HepG2 (cell line): ENCODE data around the gene SSTR5. TPM values are rescaled to one million over a fixed set of nuclear protein-coding genes. Genes with fewer than 3 reads are reported as not detected.

Experiments used
- DNMT3B ChIP-seq: conservative IDR thresholded peaks from 2 replicates; pipeline ENCODE4 v1.6.1; 2016; ENCODE audit warnings: missing biosample characterization, control low read depth
- DR1 ChIP-seq: sonication (generic); formaldehyde crosslinking; IDR thresholded peaks from 2 replicates; pipeline ENCODE4 v1.8.0; 2021; ENCODE audit warnings: mild to moderate bottlenecking, missing genetic modification reagents, inconsistent platforms
- E2F1 ChIP-seq: sonication (generic); formaldehyde crosslinking; IDR thresholded peaks from 2 replicates; pipeline ENCODE4 v1.5.0; 2020; ENCODE audit warnings: missing genetic modification reagents
- ERF ChIP-seq: IDR thresholded peaks from 2 replicates; pipeline ENCODE4 v1.6.1; 2018; ENCODE audit warnings: missing biosample characterization, missing genetic modification reagents
- ETS1 ChIP-seq: sonication (generic); formaldehyde crosslinking; IDR thresholded peaks from 2 replicates; pipeline ENCODE4 v1.4.0; 2020; ENCODE audit warnings: missing genetic modification reagents
- FIP1L1 ChIP-seq: fragments of 200-400 bp; formaldehyde crosslinking; IDR thresholded peaks from 2 replicates; pipeline ENCODE4 v1.6.1; 2018; ENCODE audit warnings: low read depth, mild to moderate bottlenecking, low read length, moderate library complexity, borderline replicate concordance; ENCODE audit not compliant: insufficient read depth
- FOSL2 ChIP-seq: sonication (generic); formaldehyde crosslinking; IDR thresholded peaks from 2 replicates; pipeline ENCODE4 v1.4.0; 2020; ENCODE audit warnings: missing genetic modification reagents
- GLI4 ChIP-seq: sonication (generic); formaldehyde crosslinking; IDR thresholded peaks from 2 replicates; pipeline ENCODE4 v1.5.1; 2020; ENCODE audit warnings: missing genetic modification reagents, mild to moderate bottlenecking, moderate library complexity, borderline replicate concordance
- KAT8 ChIP-seq: IDR thresholded peaks from 2 replicates; pipeline ENCODE4 v1.6.1; 2016; ENCODE audit warnings: missing genetic modification reagents, missing compliant biosample characterization
- KDM5A ChIP-seq: fragments of 200-600 bp; sonication (generic); IDR thresholded peaks from 2 replicates; pipeline ENCODE4 v1.7.0; 2018; ENCODE audit warnings: antibody characterized with exemption, mild to moderate bottlenecking, low read length, borderline replicate concordance
- MED13 ChIP-seq: sonication (generic); formaldehyde crosslinking; IDR thresholded peaks from 2 replicates; pipeline ENCODE4 v1.5.0; 2020; ENCODE audit warnings: missing genetic modification reagents
- NCOR1 ChIP-seq: fragments of 200-600 bp; sonication (generic); IDR thresholded peaks from 2 replicates; pipeline ENCODE4 v1.7.0; 2017; ENCODE audit warnings: antibody characterized with exemption, low read length, borderline replicate concordance
- PAF1 ChIP-seq: IDR thresholded peaks from 2 replicates; pipeline ENCODE4 v1.6.1; 2016; ENCODE audit warnings: missing genetic modification reagents, missing compliant biosample characterization
- STAG1 ChIP-seq: sonication (generic); formaldehyde crosslinking; IDR thresholded peaks from 2 replicates; pipeline ENCODE4 v1.4.0; 2020; ENCODE audit warnings: missing genetic modification reagents
- TAF1 ChIP-seq: sonication (generic); formaldehyde crosslinking; IDR thresholded peaks from 2 replicates; pipeline ENCODE4 v1.4.0; 2020; ENCODE audit warnings: missing genetic modification reagents
- THAP11 ChIP-seq: IDR thresholded peaks from 2 replicates; pipeline ENCODE4 v1.6.1; 2016; ENCODE audit warnings: missing biosample characterization, missing genetic modification reagents
- TOE1 ChIP-seq: sonication (generic); formaldehyde crosslinking; IDR thresholded peaks from 2 replicates; pipeline ENCODE4 v1.4.0; 2020; ENCODE audit warnings: mild to moderate bottlenecking, missing genetic modification reagents
- ZFP37 ChIP-seq: sonication (generic); formaldehyde crosslinking; IDR thresholded peaks from 2 replicates; pipeline ENCODE4 v1.4.0; 2020; ENCODE audit warnings: missing genetic modification reagents, borderline replicate concordance
- ZFP82 ChIP-seq: sonication (generic); formaldehyde crosslinking; IDR thresholded peaks from 2 replicates; pipeline ENCODE4 v1.5.1; 2020; ENCODE audit warnings: mild to moderate bottlenecking, missing genetic modification reagents, borderline replicate concordance
- ZNF33B ChIP-seq: sonication (generic); formaldehyde crosslinking; IDR thresholded peaks from 2 replicates; pipeline ENCODE4 v1.5.1; 2020; ENCODE audit warnings: mild to moderate bottlenecking, missing genetic modification reagents
- ZNF550 ChIP-seq: sonication (generic); formaldehyde crosslinking; IDR thresholded peaks from 2 replicates; pipeline ENCODE4 v1.4.0; 2020; ENCODE audit warnings: mild to moderate bottlenecking, missing genetic modification reagents, borderline replicate concordance
- ZNF775 ChIP-seq: sonication (generic); formaldehyde crosslinking; IDR thresholded peaks from 2 replicates; pipeline ENCODE4 v1.4.0; 2020; ENCODE audit warnings: missing genetic modification reagents, mild to moderate bottlenecking, moderate library complexity, borderline replicate concordance
- ZNF781 ChIP-seq: sonication (generic); formaldehyde crosslinking; IDR thresholded peaks from 2 replicates; pipeline ENCODE4 v1.5.1; 2020; ENCODE audit warnings: borderline replicate concordance, mild to moderate bottlenecking, missing genetic modification reagents; ENCODE audit errors: not compliant biosample characterization
- ZNF83 ChIP-seq: sonication (generic); formaldehyde crosslinking; IDR thresholded peaks from 2 replicates; pipeline ENCODE4 v1.4.0; 2020; ENCODE audit warnings: missing genetic modification reagents, mild to moderate bottlenecking, borderline replicate concordance
- polyA plus RNA-seq, 8 experiments: library from polyadenylated mRNA; depleted of rRNA in 3 of 8; stranded (reverse) in 7 of 8; unstranded in 1 of 8; fragments of >200 nt; fragmentation: Illumina TruSeq in 4 of 8; extraction: Trizol in 4 of 8; gene quantifications; 2 replicates each; pipeline versions ENCODE4 v1.2.1 to v1.2.3, GENCODE V29; 2011 to 2016; ENCODE audit warnings: low read depth in 4 of 8, missing spikeins in 1 of 8, mixed read lengths in 1 of 8; ENCODE audit not compliant: insufficient read depth in 1 of 8
- total RNA-seq, 5 experiments: library from RNA; depleted of rRNA; stranded (reverse); fragments of >200 nt; fragmentation: Illumina TruSeq; extraction: Trizol; gene quantifications; 2 replicates each; pipeline ENCODE4 v1.2.3, GENCODE V29; 2016; ENCODE audit warnings: low read depth in 1 of 5

The SSTR5 gene
- total and polyA plus RNA-seq, 2 of the 13 experiments (the other 11 are each of a cell fraction or from before 2014, with no cell fraction given), result 0.20 to 0.49 TPM

- TF ChIP-seq FIP1L1 (no peak), ERF (CRISPR knock-in tag) (no peak), MED13 (no peak), GLI4 (no peak), STAG1 (CRISPR knock-in tag) (no peak), ZNF83 (no peak), ZNF781 (CRISPR knock-in tag) (no peak), TAF1 (CRISPR knock-in tag) (no peak), DNMT3B (CRISPR knock-in tag) (no peak), KAT8 (no peak), ETS1 (CRISPR knock-in tag) (no peak), PAF1 (CRISPR knock-in tag) (no peak), ZNF550 (peak; percentile 81), FOSL2 (no peak), E2F1 (CRISPR knock-in tag) (0 out of 2 replicates have a peak, but pooled peaks have one; percentile 59), ZFP82 (CRISPR knock-in tag) (no peak; the same call in 1 of the 2 replicates), THAP11 (CRISPR knock-in tag) (no peak), DR1 (CRISPR knock-in tag) (no peak), TOE1 (CRISPR knock-in tag) (no peak), ZNF775 (no peak), ZFP37 (CRISPR knock-in tag) (no peak), ZNF33B (CRISPR knock-in tag) (no peak), NCOR1 (no peak), KDM5A (no peak)
Observed at GRCh38 chr16:1081734-1082265, 9.3 kb downstream of the SSTR5 start (continued).
